K562 (cell line): ENCODE data around the gene FGF1.

Source experiments
- CEBPB ChIP-seq: fragments of 450-650 bp; IDR thresholded peaks from 2 replicates; pipeline ENCODE4 v1.6.1; 2016; ENCODE audit warnings: missing genetic modification characterization, missing compliant biosample characterization
- ESRRA ChIP-seq: fragments of 450-650 bp; IDR thresholded peaks from 2 replicates; pipeline ENCODE4 v1.6.1; 2014; ENCODE audit warnings: low read depth, mild to moderate bottlenecking, moderate library complexity, borderline replicate concordance
- EZH2 ChIP-seq: IDR thresholded peaks from 2 replicates; pipeline ENCODE4 v1.6.1; 2012; ENCODE audit warnings: low read depth, mild to moderate bottlenecking, inconsistent platforms, low read length, borderline replicate concordance
- HDAC2 ChIP-seq: fragments of 450-650 bp; IDR thresholded peaks from 2 replicates; pipeline ENCODE4 v1.6.1; 2016; ENCODE audit warnings: mild to moderate bottlenecking
- PML ChIP-seq: IDR thresholded peaks from 2 replicates; pipeline ENCODE4 v1.6.1; 2012; ENCODE audit warnings: low read length, inconsistent platforms
- PRPF4 ChIP-seq: fragments of 200-400 bp; formaldehyde crosslinking; IDR thresholded peaks from one replicate; pipeline ENCODE4 v1.6.1; 2017; ENCODE audit warnings: low read length, low read depth, mild to moderate bottlenecking; ENCODE audit not compliant: insufficient read depth, poor library complexity, severe bottlenecking
- TF ChIP-seq, protein P1 (sequence below): sonication (generic); formaldehyde crosslinking; IDR thresholded peaks from 2 replicates; pipeline ENCODE4 v1.8.1; 2022; ENCODE audit warnings: missing genetic modification reagents

DNA sequence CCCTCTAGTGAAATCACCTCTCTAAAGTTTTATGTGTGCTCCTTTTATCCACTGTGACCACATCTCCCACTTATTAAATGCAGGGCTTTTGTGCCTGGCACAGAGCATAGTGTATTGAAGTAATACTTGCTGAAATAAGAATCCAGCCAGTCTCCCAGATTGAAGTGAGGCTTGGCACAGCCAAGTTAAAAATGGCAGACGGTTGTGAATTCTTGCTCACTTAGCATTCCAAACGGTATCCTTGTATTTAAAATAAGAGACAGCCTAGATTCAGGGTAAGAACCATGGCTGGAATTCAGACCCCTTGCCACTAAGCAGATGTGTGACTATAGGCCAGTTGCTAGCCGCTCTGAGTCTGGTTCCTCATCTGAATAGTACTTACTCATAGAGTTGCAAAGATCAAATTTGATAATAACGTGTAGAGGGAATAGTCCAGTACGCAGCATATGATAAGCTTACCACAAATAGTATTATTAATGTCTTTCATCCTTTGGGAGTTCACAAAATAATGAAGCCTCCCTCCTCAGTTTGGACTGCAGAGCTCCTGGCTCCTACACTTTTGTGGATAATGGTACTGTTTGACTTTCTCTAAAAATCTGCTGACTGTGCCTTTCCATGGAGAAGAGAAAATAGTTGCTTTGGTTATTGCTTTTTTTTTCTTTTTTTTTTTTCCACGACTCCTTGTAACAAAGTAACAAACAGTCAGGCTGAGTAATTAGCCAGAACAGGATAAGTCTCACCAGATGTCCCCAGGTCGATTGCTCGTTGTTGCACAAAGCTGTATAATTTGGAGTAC is 51.5 kb downstream of the FGF1 start:
- TF ChIP-seq PRPF4 (no peak), HDAC2 (no peak), ESRRA (no peak), EZH2 (no peak), CEBPB (no peak), PML (no peak)
- TF ChIP-seq, protein P1, sequence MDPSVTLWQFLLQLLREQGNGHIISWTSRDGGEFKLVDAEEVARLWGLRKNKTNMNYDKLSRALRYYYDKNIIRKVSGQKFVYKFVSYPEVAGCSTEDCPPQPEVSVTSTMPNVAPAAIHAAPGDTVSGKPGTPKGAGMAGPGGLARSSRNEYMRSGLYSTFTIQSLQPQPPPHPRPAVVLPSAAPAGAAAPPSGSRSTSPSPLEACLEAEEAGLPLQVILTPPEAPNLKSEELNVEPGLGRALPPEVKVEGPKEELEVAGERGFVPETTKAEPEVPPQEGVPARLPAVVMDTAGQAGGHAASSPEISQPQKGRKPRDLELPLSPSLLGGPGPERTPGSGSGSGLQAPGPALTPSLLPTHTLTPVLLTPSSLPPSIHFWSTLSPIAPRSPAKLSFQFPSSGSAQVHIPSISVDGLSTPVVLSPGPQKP (CRISPR knock-in tag), result no peak
